Vagina (tissue), 2 donors: ENCODE data around the gene ATG4D.

Source experiments
- CTCF ChIP-seq, 3 experiments: fragments of 450-650 bp in 2 of 3; fragments of 200-600 bp in 1 of 3; sonication (generic) in 1 of 3; IDR thresholded peaks; one replicate each; pipeline ENCODE4 v1.5.1; 2017 to 2019; ENCODE audit warnings: antibody characterized with exemption in 3 of 3, mild to moderate bottlenecking in 2 of 3, moderate library complexity in 2 of 3
- POLR2A ChIP-seq, 2 donors: fragments of 450-650 bp; IDR thresholded peaks; one replicate each; pipeline ENCODE4 v1.6.1; 2017; ENCODE audit warnings: antibody characterized with exemption in 2 of 2, mild to moderate bottlenecking in 2 of 2, moderate library complexity in 2 of 2
- POLR2AphosphoS5 ChIP-seq, 2 donors: sonication (generic); formaldehyde crosslinking; IDR thresholded peaks; one replicate each; pipeline ENCODE4 v1.9.0; 2017; ENCODE audit warnings: antibody characterized with exemption in 2 of 2, mild to moderate bottlenecking in 2 of 2, low read depth in 1 of 2; ENCODE audit not compliant: insufficient read depth in 1 of 2

GRCh38 chr19:10543420-10544241 lies at the start of gene ATG4D:
- TF ChIP-seq CTCF (IDR thresholded peaks at IDR 0.05) (no peak), POLR2A (IDR thresholded peaks at IDR 0.05) (peak in 1 of 2 donors; percentile 60), POLR2AphosphoS5 (IDR thresholded peaks at IDR 0.05; ENCODE audit: insufficient read depth in 1 of 2, low read depth in 1 of 2) (peak in 1 of 2 donors; percentile 54)
